SIG-M5 (cell line): ENCODE data around the gene MAN2B1.
"Not testable (repeated sequence)": the region's sequence is repeated elsewhere in the genome, so short reads cannot be mapped to it uniquely, and the experiment has no call there.

ENCODE experiments used
- DNase-seq: peaks from one replicate; lab custom pipeline; 2025; lab: John Stamatoyannopoulos, UW

Gene MAN2B1

DNA sequence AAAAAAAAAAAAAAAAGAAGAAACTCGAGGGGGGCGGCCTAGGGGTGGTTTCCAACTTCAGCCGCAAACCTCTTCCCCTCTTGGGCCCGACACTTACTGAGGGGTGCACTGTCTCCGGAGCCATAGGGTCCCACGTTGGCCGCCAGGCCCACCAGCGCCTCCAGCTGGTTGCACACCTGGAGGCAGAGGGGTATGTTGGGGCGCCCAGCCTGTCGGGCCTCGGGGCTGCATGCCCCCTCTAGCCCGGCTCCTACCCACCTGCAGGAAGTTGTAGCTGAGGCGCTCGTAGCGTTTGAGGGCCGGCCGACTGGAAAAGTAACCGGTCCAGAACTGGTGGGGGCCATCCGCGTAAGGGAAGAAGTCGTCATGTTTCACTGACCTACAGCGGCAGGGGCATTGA lies 8.6 kb downstream of the MAN2B1 start:
- no peak for DNase-seq

DNA sequence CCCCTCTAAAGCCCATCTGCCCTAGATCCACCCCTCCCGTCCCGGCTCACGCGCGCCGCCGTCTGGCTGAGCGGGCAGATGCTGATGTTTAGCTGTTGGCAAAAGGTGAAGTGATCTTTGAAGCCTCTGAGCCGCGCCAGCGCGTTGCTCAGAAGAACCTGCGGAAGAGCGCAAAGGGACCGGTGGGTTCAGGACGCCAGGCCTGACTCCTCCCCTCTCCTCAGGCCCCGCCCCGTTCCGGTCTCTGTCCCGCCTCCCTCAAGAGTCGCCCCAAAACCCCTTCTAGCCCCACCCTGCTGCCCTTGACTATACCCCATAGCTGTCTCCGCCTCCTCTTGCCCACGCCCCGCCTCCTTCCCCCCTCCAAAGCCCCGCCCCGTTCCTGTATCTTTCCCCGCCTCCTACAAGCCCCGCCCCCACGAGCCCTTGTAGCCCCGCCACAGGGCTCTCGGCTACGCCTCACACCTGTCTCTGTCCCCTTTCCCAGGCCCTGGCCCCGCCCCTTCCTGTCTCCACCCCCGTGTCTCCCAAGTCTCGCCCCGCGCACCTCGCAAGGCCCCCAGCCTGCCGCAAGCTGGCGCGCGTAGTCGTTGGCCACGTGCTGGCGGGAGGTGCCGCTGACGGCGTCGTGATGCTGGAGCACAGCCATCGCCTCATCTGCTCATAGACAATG lies 9.5 kb downstream of the MAN2B1 start:
- DNase-seq: no peak

DNA sequence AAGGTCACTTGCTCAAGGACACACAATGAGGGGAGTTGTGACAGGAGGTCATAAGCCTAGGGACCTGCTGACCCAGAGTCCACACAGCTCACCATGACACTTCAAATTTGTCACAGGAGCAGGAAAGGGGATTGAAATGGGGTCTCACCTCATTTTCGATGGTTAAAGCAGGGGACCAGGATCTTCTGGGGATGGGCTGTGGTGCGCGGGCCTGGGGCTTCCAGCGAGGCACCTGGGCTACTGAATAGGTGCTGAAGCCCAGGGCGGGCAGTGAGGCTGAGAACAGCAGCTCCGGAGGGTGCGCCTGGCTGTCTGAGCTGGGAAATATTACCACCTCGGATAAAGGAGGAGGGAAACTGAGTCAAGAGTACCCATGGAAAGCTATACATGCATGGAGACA lies 11.0 kb downstream of the MAN2B1 start:
- no peak for DNase-seq

DNA sequence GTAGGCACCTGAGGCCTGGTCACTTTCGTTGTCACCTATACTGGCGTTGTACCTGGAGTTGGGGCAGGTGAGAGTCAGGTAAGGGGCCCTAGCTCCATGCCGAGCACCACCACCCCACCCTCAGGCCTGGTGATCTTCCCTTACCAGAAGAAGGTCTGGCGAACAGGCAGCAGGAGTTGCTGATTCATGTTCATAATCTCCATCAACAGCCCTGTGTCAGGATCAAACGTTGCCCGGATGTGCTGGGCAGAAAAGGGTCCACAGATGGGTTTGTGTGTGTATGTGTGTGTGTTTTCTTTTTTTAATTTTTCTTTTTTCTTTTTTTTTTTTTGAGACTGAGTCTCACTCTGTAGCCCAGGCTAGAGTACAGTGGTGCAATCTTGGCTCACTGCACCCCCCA lies 14.3 kb downstream of the MAN2B1 start:
- DNase-seq: no peak

DNA sequence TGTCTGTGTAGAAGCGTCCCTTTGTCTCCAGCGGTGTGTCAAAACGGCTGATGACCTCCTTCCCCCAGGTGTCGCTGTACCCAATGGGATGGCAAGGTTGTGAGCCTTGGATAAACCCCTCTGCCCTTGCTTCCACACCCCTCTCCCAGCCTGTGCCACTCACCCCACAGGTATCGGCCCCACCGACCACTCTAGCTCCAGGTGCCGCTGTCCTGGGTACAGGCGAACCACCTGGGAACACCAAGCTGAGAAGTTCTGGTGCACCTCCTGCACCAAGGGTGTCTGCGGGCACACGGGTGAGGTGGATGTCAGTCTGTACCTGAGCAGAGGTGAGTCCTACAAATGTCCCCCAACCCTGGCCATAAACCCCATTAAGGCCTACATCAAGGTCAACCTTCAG lies 16.6 kb downstream of the MAN2B1 start:
- DNase-seq: no peak

DNA sequence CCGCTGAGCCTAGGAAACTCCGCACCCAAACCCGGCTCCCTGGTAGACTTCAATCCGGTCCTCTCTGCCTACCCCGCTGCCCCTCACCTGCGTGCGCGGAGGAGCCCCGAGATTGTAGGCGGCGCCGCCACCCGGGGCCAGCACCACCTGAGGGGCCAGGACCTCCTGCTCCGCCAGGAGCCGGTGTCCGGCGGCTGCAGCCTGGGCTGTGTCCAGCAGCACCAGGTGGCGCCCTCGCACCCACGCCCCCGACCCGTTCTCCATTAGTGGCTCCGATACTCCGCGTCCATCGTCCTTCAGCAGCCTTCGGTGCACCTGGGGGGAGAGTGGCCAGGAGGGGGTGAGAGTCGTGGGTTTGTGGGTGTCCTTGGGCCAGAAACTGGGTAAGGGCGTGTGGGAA lies 18.5 kb downstream of the MAN2B1 start:
- no peak for DNase-seq

DNA sequence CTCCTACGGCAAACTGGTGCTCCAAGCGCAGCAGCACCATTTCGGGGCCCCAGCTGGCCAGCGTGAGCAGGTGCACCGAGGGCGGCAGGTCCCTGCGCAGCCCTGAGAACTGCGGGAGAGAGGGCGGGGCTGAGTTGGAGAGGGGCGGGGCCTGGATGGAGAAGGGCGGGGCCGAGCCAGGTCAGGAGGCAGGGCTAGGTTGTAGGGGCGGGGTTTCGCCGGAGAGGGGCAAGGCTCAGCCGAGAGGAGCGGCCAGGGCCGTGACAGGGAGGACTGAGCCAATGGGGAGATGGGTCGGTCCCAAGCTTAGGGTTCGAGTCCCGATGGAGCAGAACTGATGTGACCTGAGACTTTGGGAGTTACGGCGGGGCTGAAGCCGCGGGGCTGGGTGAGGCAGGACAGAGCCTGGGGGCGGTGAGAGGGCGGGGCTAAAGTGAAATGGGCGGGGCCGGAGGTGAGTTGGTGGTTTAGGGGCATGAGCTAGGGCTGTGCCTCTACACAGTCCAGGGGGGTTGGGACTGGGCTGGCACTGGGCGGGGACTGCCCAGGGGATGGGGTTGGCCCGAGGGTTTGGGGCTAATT lies 19.0 kb downstream of the MAN2B1 start:
- no peak for DNase-seq

DNA sequence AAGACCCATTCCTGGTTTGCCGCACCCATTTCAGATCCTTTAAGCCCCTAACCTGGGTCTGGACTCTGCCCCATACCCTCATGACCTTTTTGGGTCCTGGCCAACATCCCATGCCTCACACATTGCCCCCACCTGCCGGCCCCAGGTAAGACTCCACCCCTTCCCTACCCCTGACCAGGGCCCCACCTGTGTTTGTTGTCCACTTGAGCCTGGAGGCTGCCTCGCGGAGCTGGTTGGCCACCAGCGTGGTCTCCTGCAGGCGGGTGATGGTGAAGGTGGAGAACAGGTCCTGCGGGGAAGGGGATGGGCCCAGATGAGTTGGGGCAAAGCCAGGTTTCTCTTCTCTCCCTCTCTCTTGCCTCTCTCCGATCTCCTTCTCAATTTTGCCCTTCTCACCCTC lies 19.5 kb downstream of the MAN2B1 start:
- DNase-seq: no peak

DNA sequence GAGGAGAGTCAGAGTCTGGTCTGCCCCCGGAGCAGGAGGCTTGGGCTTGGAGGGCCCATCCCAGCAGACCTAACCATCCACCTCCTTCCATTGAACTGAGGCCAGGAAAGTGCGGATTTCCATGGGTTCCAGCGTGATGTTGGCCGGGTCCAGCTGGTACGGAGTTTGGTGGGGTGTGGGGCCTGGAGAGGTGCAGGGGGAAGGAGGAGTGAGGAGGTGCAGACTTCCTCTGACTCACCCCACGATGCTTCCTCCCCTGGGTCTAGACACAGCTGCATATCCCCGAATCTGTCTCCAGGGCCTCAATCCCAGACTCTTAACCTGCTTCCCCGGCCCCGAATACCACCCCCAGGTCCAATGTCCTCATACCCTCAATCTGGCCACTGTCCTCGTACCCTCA lies 20.0 kb downstream of the MAN2B1 start:
- no peak for DNase-seq

DNA sequence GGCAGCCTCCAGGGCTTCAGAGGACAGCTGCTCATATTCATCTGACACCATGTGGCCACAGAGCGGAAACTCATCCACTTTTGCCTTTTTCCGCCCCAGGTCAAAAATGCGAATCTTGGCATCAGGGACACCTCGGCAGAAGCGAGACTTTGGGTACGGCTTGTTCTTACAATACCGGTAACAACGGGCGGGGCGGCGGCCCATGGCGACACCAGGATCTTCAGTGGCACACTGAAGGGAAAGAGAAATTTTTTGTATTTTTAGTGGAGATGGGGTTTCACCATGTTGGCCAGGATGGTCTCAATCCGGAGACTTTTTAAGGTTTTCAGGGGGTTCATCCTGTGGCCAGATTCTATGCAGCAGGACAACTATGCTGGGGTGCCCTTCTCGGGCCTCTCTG lies 22.8 kb downstream of the MAN2B1 start:
- DNase-seq: not testable (repeated sequence)

DNA sequence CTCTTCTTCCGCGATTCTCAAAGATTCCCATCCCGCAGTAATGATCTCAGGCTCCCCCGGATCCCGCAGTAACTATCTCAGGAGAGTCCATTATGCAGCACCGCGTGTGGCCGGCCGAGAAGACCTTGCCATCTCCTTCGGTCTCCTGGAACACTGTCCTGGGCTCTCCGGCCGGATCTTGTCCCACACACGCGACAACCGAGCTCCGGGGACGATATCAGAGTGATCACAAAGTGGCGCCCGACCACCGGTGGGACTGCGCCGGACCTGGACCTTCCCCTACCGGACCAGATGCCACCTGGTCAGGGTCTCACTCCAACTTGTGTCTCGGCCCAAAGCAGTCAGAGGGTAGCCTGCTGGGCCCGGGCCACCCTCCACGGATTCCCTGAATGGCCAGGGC lies 24.0 kb downstream of the MAN2B1 start:
- no peak for DNase-seq

DNA sequence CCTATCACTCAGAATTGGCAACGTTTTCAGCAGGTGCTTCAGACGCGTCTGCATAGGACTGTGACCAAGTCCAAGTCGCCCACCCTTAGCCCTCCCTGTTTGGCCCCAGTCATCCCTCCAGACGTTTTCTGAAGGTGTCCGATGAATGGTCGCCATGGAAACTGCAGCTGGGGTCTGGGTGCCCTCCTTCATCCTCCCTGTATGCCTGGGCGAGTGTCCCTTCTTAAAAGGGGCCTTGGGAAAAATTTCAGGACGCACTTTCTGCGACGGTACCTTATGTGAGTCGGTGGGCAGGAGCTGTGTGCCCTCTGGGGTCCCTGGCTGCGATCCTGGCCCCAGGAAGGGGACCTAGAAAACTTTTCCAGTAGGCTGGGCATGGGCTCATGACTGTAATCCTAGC lies 25.1 kb downstream of the MAN2B1 start:
- DNase-seq: no peak

DNA sequence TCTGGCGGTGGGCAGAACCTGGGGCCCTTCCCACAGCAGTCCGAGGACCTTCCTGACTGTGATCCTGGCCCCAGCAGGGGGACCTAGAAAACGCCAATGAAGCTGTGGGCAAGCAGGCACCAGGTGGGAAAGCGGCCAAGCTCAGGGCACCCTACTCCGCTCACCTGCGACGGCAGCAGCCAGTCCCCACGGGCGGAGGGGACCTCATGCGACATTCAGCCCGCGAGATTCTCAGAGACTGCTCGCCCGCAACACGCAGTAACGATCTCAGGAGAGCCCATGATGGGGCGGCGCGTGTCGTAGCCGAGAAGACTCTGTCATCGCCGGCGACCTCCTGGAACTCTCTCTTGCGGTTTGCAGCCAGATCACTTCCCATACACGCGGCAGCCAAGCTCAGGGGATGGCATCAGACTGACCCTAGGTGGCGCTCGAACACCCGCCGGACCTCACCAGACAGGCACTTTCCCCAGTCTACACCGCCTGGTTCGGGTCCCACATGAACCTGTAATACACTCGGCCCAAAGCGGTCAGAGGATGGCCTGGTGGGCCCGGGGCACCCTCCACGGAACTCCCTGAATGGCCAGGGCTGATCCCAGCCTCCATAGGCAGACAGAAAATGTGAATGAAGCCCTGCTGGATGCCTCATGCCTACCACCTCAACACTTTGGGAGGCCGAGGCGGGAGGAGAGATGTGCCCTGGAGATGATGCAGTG lies 26.5 kb downstream of the MAN2B1 start:
- no peak for DNase-seq

DNA sequence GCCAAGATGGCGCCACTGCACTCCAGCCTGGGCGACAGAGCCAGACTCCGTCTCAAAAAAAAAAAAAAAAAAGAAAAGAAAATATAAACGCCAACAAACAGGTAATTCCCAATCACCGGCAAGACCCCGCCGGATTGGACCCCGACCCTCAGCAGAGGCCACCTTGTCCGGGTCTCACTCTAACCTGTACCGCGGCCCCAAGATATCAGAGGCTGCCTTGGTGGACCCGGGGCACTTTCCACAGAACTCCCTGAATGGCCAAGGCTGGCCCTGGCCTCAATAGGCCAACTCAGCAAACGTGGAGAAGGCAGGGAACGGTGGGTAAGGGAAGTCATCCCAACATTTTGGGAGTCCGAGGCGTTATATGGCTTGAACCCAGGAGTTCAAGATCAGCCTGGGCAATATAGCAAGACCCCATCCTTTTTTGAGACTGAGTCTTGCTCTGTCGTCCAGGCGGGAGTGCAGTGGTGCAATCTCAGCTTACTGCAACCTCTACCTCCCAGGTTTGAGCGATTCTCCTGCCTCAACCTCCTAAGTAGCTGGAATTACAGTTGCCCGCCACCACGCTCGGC lies 27.8 kb downstream of the MAN2B1 start:
- DNase-seq: no peak

DNA sequence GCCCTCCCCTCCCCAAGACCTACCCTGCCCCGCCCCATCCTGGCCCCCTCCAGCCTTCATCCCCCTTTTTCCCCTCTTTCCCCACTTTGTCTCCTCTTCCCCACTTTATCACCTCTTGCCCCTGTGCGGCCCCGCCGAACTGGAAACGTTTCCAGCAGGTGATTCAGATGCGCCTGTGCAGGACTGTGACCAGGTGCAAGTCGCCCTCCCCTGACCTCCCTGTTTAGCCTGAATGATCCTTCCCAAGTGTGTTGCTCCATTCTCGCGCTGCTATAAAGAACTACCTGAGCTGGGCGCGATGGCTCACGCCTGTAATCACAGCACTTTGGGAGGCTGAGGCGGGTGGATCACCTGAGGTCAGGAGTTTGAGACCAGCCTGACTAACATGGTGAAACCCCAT lies 29.9 kb downstream of the MAN2B1 start:
- DNase-seq: no peak

DNA sequence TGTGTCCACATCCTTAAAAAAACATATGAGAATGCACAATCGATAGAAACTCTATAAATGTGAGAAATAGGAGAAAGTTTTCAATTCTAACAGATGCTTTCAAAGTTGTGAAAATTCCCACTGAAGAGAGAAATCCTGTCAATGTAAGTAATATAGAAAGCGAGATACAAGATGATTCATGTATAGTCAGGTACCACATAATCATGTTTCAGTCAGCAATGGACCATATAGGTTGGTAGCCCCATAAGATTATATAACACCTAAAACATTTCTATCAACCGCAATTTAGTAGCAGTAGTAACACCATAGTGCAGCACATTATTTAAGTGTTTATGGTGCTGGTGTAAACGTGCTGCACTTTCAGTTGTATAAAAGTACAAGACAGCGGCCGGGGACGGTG lies 37.3 kb downstream of the MAN2B1 start:
- no peak for DNase-seq

DNA sequence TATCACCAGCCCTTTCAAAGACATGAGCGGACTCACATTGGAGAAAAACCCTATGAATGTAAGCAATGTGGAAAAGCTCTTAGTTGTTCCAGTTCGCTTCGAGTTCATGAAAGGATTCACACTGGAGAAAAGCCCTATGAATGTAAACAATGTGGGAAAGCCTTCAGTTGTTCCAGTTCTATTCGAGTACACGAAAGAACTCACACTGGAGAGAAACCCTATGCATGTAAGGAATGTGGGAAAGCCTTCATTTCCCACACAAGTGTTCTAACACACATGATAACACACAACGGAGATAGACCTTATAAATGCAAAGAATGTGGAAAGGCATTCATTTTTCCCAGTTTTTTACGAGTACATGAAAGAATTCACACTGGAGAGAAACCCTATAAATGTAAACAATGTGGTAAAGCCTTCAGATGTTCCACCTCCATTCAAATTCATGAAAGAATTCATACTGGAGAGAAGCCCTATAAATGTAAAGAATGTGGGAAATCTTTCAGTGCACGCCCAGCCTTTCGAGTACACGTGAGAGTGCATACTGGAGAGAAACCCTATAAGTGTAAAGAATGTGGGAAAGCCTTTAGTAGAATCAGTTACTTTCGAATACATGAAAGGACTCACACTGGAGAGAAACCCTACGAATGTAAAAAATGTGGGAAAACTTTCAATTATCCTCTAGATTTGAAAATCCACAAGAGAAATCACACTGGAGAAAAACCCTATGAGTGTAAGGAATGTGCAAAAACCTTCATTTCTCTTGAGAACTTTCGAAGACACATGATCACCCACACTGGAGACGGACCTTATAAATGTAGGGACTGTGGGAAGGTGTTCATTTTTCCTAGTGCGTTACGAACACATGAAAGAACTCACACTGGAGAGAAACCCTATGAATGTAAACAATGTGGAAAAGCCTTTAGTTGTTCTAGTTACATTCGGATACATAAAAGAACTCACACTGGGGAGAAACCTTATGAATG lies 38.2 kb downstream of the MAN2B1 start:
- DNase-seq: no peak

DNA sequence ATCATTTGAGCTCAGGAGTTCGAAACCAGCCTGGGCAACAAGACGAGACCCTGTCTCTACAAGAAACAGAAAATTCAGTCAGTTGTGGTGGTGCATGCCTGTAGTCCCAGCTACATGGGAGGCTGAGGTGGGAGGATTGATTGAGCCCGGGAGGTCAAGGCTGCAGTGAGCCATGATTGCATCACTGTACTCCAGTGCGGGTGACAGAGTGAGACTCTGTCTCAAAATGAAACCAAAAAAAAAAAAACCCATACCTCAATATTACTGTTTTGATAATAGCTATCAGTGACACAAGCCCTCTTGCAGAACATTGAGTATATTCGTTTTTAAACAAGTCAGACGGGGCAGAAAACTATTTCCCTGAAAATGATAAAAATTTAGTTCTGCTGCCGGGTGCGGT lies 39.6 kb downstream of the MAN2B1 start:
- no peak for DNase-seq

DNA sequence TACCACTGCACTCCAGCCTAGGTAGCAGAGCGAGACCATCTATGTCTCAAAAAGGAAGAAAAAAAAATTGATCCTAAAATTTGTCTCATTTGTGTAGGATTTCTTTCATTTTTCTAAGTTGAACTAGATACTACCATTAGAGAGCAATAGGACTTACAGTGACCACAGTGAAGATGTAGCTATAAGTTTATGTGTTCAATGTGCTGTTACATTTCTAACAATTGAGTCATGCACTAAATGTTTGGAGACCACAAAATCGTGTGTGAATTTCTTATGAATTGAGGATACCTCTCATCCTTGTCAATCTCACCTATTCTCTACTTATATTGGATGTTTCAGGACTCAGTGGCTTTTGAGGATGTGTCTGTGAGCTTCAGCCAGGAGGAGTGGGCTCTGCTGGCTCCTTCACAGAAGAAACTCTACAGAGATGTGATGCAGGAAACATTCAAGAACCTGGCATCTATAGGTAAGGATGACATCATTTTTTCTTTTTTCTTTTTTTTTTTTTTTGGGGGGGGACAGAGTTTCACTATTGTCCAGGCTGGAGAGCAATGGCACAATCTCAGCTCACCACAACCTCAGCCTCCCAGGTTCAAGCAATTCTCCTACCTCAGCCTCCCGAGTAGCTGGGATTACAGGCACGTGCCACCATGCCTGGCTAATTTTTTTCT lies 43.0 kb downstream of the MAN2B1 start:
- DNase-seq: no peak

DNA sequence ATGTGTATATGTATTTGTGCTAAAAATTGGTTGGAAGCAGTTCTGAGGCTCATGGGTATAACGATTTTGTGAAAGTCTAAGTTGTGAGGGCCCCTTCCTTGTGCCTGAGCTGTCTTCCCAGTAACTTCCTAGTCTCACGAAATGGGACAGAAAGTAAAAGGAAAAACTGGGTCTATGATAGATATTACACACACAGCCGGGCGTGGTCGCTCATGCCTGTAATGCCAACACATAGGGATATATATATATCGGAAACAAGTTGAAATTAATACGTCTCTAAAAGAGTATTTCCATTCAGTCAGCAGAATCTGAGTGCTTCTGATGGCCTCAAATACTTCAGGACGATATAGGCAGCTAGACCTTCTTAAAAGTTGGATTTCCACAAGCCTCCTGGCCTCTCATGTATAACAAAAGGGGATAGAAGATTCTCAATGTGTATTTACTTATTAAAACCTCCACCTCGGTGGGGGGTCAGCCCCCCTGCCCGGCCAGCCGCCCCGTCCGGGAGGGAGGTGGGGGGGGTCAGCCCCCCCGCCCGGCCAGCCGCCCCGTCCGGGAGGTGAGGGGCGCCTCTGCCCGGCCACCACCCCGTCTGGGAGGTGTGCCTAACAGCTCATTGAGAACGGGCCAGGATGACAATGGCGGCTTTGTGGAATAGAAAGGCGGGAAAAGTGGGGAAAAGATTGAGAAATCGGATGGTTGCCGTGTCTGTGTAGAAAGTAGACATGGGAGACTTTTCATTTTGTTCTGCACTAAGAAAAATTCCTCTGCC lies 45.1 kb downstream of the MAN2B1 start:
- not testable (repeated sequence) for DNase-seq

DNA sequence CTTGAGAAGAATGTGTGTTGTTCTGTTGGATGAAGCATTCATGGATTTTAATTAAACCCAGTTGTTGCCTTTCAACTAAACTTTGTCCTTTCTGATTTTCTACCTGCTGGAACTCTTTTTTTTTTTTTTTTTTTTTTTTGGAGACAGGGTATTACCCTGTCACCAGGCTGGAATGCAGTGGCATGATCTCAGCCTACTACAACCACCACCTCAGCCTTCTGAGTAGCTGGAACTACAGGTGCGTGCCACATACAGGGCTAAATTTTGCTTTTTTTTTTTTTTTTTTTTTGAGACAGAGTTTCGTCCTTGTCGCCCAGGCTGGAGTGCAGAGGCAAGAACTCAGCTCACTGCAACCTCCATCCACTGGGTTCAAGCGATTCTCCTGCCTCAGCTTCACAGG lies 48.9 kb downstream of the MAN2B1 start:
- DNase-seq: no peak
